A549 treated with CpdA at 1 μM for 4 hours (cell line): ENCODE data around the gene NYNRIN. TPM values are rescaled to one million over a fixed set of nuclear protein-coding genes. Genes with fewer than 3 reads are reported as not detected.

Experiments used
- total RNA-seq: library from RNA; stranded (reverse); fragments of 200-300 nt; extraction: Qiagen RNA extraction; gene quantifications from 5 replicates; pipeline ENCODE4 v1.2.3, GENCODE V29; 2022; ENCODE audit warnings: low read depth

NYNRIN gene
- 0.13 to 0.48 TPM (median 0.16 TPM) in 5 replicates for total RNA-seq

GRCh38 chr14:24398653-24399446, at the start of gene NYNRIN:
Gene NYNRIN, plus strand, starts transcription at chr14:24399003. Its CDS starts 244 bp downstream, at chr14:24399247.

GRCh38 chr14:24367514-24368211, 31.1 kb upstream of the NYNRIN start, which contains the start of gene NFATC4:
Gene NFATC4, plus strand, starts transcription at chr14:24368184. Its CDS starts 157 bp downstream, at chr14:24368341.

GRCh38 chr14:24429395-24430142, 30.8 kb downstream of the NYNRIN start, which contains the start of the genes CBLN3 and KHNYN:
Gene CBLN3, minus strand, starts transcription at chr14:24429668. Its CDS starts 614 bp downstream, at chr14:24429054.
Gene KHNYN, plus strand, starts transcription at chr14:24429954. Its CDS starts 777 bp downstream, at chr14:24430731.

GRCh38 chr14:24442240-24443052, 43.6 kb downstream of the NYNRIN start, which contains the start of gene SDR39U1:
Gene SDR39U1, minus strand, starts transcription at chr14:24442776. Its CDS starts 7 bp downstream, at chr14:24442769.

Other genes with a start within 250 kb of the NYNRIN start
- gene IRF9, start 237.7 kb upstream of the NYNRIN start, total RNA-seq: 17.3 to 22.2 TPM (median 20.2 TPM) in 5 replicates
- 3.7 to 7.0 TPM (median 4.8 TPM) in 5 replicates for gene REC8, start 226.9 kb upstream of the NYNRIN start, total RNA-seq
- gene IPO4, start 210.2 kb upstream of the NYNRIN start, total RNA-seq: 76.9 to 102 TPM (median 78.5 TPM) in 5 replicates
- 63.8 to 71.3 TPM (median 70.1 TPM) in 5 replicates for gene TM9SF1, start 203.6 kb upstream of the NYNRIN start, total RNA-seq
- gene TSSK4, start 193.3 kb upstream of the NYNRIN start, total RNA-seq: not detected in 5 replicates
- gene CHMP4A, start 185.5 kb upstream of the NYNRIN start, total RNA-seq: 78.2 to 95.9 TPM (median 81.6 TPM) in 5 replicates
- 28.2 to 30.5 TPM (median 28.9 TPM) in 5 replicates for gene MDP1, start 182.9 kb upstream of the NYNRIN start, total RNA-seq
- 443 to 489 TPM (median 464 TPM) in 5 replicates for gene NEDD8, start 166.6 kb upstream of the NYNRIN start, total RNA-seq
- gene GMPR2, start 166.1 kb upstream of the NYNRIN start, total RNA-seq: 54.6 to 64.7 TPM (median 59.1 TPM) in 5 replicates
- gene TINF2, start 156.4 kb upstream of the NYNRIN start, total RNA-seq: 33.6 to 39.6 TPM (median 38.4 TPM) in 5 replicates
- 0.48 to 1.2 TPM (median 1.2 TPM) in 5 replicates for gene TGM1, start 135.8 kb upstream of the NYNRIN start, total RNA-seq
- 15.9 to 17.8 TPM (median 17.5 TPM) in 5 replicates for gene RABGGTA, start 127.4 kb upstream of the NYNRIN start, total RNA-seq
- 10.3 to 13.4 TPM (median 11.5 TPM) in 5 replicates for gene DHRS1, start 99.2 kb upstream of the NYNRIN start, total RNA-seq
- 15.1 to 19.5 TPM (median 18.5 TPM) in 5 replicates for gene NOP9, start 99.2 kb upstream of the NYNRIN start, total RNA-seq
- 0.18 to 0.50 TPM (median 0.32 TPM) in 5 replicates for gene CIDEB, start 91.0 kb upstream of the NYNRIN start, total RNA-seq
- gene LTB4R2, start 88.9 kb upstream of the NYNRIN start, total RNA-seq: 2.9 to 7.2 TPM (median 3.7 TPM) in 5 replicates
- gene LTB4R, start 87.5 kb upstream of the NYNRIN start, total RNA-seq: 5.3 to 7.0 TPM (median 6.2 TPM) in 5 replicates
- not detected in 5 replicates for gene ADCY4, start 63.9 kb upstream of the NYNRIN start, total RNA-seq
- not detected in 5 replicates for gene RIPK3, start 59.0 kb upstream of the NYNRIN start, total RNA-seq
- gene NFATC4, start 30.8 kb upstream of the NYNRIN start, total RNA-seq: 0.07 to 0.40 TPM (median 0.22 TPM) in 5 replicates
- 1.3 to 1.6 TPM (median 1.5 TPM) in 5 replicates for gene CBLN3, start 30.7 kb downstream of the NYNRIN start, total RNA-seq
- gene KHNYN, start 31.0 kb downstream of the NYNRIN start, total RNA-seq: 25.0 to 31.2 TPM (median 29.2 TPM) in 5 replicates
- 33.4 to 54.6 TPM (median 51.3 TPM) in 5 replicates for gene SDR39U1, start 43.8 kb downstream of the NYNRIN start, total RNA-seq
- not detected in 5 replicates for gene CMA1, start 109.3 kb downstream of the NYNRIN start, total RNA-seq
- gene CTSG, start 177.2 kb downstream of the NYNRIN start, total RNA-seq: not detected in 5 replicates
- not detected in 5 replicates for gene GZMH, start 210.7 kb downstream of the NYNRIN start, total RNA-seq
- gene GZMB, start 235.2 kb downstream of the NYNRIN start, total RNA-seq: not detected in 5 replicates